Hindlimb muscle (tissue), 1 donor: ENCODE results near the gene LCN10. TPM values are rescaled to one million over a fixed set of nuclear protein-coding genes. Genes with fewer than 3 reads are reported as not detected.
"Not testable (repeated sequence)": the region's sequence is repeated elsewhere in the genome, so short reads cannot be mapped to it uniquely, and the experiment has no call there.

Source experiments
- DNase-seq: peaks from one replicate; pipeline ENCODE4 v3.0.0-alpha.2; 2013
- polyA plus RNA-seq: library from polyadenylated mRNA; unstranded; fragments of 120-200 nt; gene quantifications from one replicate; pipeline ENCODE4 v1.2.1, GENCODE V29; 2013; ENCODE audit not compliant: insufficient read length

LCN10 gene
- 5.6 TPM for polyA plus RNA-seq

DNA sequence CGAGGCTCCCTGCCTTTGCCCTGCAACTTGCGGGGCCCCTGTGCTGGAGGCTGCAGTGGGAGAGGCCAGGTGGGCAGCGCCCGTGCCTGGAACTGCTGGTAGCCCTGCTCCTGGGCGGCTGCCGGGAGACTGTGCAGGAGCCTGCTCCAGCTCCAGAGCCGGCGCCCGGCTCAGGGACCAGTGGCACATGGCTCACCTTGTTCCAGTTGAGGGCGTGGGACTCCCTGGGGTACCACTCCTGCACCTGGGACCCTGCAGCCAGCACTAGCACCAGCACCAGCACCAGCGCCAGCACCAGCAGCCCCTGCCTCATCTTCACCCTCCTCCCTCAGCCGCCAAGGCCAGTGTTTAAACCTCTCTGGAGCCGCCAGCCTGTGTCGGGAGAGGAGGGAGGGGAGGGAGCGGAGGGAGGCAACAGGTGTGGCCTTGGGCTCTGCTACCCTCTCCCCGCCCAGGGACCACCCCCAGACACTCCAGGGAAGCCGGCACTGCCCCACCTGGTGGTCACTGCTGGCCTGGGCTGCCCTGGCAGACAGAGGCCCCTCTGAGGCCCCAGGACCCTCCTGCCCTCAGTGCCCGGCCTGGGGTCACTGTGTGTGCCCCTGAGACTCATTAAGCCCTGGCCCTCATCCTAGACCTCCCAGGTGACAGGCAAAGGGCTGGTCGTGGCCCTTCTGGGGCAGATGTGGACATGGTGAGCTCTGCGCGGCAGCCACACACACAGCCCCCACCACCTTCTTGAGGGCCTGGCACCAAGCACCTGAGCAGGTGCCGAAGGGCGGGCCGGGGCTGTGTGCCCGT, at the start of gene LCN10:
Gene LCN10 (minus strand): TSS at position 350 of the 801 bp plus-strand sequence. CDS start 37 bp downstream, at position 313.
- no peak for DNase-seq

DNA sequence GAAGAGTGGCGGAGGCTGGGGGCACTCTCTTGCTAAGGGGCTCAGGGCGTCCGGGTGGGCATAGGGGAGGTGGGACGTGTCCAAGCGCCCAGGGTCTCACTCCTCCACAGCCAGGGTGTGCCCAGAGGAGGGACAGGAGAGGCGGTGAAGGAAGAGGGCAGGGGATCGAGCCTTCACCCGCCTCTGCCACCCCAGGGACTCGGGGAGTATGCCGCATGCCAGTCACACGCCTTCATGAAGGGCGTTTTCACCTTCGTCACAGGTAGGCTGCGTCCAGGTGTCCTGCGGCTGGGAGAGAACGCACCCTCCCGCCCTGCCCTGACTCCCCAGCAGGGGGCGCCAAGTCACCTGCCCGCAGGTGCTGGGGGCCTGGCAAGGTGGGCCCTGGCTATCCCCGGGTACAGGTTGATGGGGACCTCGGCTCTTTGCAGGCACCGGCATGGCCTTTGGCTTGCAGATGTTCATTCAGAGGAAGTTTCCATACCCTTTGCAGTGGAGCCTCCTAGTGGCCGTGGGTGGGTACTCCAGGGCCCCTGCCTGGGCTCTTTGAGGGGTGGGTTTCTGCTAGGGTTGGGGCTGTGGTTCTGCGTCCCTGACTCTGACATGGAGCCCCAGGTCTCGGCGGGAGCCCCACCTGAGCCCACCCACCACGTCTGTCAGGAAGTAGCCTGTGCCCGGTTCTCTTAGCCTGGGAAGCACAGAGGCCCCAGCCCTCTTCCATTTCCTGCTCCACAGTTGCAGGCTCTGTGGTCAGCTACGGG, 49.0 kb upstream of the LCN10 start:
- DNase-seq, result peak; percentile 34

DNA sequence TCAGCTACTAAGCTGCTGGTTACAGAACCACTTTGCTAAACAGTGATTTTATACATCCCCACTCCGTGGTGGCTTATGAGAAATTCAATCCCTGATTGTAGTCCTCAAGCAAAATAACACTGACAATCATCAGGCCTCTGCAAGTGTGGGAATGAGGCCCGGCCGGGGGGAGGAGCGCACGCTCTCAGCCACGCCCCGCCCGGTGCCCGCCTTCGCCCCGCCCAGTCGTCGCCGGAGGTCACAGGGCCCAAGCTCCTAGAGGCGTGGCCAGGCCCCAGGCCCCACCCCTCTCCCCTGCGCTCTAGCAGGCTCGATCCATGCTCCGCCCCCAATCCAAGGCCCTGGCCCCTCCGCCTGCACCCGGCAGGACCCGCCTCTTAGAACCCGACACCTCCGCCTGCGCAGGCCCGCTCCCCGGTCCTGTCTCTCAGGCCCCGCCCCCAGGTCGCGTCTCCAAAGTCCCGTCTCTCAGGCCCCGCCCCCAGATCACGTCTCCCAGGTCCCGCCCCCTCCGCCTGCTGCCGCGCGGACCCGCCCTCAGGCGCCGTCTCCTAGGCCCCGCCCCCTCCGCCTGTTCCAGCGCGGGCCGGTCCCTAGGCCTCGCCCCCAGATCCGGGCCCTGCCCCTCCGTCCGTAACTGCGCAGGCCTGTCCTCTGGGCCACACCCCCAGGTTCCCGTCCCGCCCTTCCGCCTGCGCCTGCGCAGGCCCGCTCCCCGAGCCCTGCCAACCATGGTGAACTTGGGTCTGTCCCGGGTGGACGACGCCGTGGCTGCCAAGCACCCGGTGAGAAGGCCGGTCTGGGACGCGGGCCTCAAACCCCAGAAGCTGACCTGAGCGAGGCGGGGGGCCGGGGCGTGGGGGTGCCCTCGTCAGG, 48.1 kb upstream of the LCN10 start, which contains the start of gene TMEM141:
Gene TMEM141 (plus strand): TSS at position 705 of the 876 bp plus-strand sequence. CDS start 27 bp downstream, at position 732.
- peak; percentile 98 for DNase-seq

DNA sequence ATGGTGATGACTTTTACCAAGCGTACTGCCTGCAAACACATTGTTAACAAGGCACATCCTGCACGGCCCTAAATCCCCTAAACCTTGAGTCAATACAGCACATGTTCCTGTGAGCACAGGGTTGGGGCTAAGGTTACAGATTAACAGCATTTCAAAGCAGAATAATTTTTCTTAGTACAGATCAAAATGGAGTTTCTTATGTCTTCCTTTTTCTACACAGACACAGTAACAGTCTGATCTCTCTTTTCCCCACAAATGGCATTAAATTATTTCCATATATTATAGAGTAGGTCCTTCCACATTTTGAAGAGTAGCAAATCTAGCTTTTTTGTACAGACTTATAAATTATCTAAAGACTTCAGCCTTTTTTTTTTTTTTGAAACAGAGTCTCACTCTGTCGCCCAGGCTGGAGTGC, 46.8 kb upstream of the LCN10 start:
- DNase-seq, result no peak

DNA sequence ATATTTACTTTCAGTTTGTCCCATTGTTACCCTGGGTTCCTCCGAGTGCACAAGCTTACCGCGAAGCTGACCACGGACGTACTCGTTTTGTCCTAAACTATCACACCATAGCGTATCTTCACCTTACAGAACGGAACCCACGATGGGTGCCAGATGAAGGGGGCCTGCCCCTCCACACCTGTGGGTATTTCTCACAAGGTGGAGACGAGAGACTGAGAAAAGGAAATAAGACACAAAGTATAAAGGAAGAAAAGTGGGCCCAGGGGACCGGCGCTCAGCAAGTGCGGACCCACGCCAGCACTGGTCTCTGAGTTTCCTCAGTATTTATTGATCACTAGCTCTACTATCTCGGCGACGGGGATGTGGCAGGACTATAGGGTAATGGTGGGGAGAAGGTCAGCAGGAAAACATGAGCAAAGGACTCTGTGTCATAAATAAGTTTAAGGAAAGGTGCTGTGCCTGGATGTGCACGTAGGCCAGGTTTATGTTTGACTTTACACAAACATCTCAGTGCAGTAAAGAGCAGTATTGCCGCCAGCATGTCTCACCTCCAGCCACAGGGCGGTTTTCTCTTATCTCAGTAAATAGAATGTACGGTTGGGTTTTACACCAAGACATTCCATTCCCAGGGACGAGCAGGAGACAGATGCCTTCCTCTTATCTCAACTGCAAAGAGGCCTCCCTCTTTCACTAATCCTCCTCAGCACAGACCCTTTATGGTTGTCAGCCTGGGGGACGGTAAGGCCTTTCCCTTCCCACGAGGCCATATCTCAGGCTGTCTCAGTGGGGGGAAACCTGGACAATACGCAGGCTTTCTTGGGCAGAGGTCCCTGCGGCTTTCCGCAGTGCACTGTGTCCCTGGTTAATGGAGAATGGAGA, 46.1 kb upstream of the LCN10 start:
- not testable (repeated sequence) for DNase-seq

DNA sequence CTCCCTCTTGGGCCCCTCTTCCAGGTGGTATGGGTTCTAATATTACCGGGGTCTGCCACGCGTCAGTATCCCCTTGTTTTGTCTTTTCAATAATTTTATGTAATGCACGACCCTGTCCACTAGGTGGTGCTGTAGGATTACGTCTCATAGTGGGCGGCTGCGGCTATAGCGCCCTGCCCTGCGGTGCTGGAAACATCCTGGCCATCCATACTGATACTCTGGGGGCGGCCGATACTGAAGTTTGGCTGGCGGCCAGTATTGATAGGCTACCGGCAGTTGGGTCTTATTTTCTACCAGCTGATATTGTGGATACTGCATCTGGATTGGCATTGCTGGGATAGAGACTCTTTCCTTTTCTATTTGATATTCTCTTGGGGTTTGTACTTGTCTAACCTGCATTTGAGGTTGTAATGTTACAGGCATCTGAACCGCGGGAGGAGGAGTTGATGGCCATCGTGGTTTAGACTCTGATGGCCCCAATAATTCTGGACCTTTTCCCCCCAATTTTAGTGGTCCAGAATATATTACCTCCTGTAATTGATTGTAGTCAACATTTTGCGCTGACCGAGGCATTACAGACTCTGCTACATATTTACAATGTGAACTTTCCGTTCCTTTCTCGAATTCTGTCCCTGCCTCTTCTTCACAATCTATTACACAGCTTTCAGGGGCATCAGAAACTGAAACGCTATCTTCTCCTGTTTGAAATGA, 45.1 kb upstream of the LCN10 start:
- peak; percentile 70 for DNase-seq

DNA sequence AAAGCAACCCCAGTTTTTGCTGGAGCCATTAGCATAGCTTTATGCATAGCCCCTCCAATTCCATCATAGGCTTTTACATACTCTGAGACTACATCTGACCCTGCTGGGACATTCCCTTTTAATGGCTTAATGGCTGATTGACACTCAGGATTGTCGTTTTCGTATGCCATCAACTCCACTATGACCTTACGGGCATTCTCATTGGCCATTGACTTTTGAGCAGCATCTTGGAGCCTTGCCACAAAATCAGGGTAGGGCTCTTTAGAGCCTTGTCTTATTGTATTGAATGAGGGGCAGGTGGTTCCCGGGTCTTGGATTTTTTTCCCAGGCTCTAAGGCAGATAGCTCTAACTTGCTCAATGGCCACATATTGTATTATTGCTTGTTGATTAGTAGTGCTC, 44.2 kb upstream of the LCN10 start:
- not testable (repeated sequence) for DNase-seq

DNA sequence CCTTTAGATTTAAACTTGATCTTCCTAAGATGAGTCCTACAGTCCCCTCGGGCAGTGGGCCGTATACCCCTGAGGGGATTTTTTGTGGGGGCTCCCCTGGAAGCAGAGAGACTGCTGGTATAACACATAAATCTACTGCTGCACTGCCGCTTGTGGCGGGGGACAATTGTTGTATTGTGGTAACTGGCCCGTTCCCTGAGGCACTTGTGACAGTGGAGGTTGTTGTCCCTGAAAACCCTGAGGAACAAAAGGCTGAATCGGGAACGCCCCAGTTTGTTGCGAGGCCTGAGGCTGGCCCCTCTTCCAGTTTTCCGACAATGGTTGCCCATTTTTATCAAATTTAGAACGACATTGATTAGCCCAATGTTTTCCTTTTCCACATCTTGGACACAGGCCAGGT, 43.7 kb upstream of the LCN10 start:
- no peak for DNase-seq

DNA sequence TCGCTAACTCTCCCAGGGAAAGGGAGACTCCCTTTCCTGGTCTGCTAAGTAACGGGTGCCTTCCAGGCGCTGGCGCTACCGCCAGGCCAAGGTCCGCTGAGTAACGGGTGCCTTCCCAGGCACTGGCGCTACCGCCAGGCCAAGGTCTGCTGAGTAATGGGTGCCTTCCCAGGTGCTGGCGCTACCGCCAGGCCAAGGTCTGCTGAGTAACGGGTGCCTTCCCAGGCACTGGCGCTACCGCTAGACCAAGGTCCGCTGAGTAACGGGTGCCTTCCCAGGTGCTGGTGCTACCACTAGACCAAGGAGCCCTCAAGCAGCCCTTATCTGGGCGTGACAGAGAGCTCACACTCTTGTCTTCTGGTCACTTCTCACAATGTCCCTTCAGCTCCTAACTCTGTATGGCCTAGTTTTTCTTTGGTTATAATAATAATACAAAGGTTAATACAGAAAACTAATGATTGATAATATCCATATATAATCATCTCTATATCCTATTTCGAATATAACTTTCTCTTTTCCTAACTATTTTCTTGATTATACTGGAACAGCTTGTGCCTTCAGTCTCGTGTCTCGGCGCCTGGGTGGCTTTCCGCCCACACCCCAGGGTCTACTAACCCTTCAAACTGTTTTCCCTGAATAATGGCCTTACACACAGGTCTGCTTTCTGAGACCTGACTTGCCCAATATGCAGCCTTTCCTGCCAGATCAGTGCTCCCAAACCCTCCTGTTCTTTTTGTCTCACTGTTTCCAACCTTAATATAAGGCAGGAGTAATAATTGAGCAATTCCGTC, 43.0 kb upstream of the LCN10 start:
- not testable (repeated sequence) for DNase-seq

DNA sequence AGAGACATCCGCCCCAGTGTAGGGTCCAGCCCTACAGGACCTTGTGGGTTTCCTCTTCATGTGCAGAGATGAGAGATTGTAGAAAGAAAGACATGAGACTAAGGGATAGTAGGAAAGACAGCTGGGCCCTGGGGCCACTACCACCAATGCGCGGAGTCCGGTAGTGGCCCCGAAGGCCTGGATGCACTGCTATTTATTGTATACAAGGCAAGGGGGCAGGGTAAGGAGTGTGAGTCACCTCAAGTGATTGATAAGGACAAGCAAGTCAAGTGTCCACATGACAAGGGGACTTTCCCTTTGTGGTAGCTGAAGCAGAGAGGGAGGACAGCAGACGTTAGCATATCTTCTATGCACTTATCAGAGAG, 42.2 kb upstream of the LCN10 start:
- DNase-seq, result no peak

DNA sequence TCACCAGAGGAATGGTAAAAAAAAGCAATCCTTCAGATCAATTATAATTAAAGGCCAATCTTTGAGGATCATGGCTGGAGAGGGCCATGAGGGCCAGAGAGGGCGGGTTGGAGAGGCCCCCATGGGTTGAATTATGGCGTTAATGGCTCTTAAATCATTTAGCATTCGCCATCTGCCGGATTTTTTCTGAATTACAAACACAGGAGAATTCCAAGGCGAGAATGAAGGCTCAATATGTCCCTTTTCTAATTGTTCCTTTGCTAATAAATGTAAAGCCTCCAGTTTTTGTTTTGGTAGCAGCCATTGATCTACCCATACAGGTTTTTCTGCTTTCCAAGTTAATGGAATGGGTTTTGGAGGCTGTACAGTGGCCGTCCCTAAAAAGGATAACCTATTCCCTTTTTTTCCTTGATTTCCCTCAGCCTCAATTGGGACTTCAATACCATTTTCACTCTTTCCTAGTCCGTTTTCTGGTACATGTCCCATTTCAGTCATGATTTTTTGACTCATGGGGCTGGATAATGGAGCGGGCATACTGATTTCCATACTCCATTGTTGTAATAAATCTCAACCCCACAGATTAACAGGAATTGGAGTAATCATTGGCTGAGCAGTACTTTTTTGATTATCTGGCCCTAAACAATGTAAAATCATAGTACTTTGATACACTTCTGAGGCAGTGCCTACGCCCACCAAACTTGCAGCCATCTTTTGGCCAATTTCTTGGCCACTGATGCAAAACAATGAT, 41.7 kb upstream of the LCN10 start:
- DNase-seq, result no peak

DNA sequence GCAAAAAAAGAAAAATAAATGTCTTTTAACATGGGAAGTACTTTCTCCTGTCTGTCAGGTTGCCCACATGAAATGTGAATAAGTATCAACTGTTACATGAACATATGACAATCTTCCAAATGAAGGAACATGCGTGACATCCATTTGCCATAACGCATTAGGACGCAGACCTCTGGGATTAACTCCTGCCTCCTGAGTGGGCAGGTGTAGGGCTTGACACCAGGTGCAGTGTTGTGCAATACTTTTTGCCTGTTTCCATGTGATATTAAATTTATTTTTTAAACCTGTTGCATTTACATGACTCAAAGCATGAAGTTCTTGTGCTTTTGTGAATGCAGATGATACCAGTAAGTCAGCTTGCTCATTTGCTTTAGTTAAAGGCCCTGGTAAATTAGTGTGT, 39.7 kb upstream of the LCN10 start:
- DNase-seq, result no peak

DNA sequence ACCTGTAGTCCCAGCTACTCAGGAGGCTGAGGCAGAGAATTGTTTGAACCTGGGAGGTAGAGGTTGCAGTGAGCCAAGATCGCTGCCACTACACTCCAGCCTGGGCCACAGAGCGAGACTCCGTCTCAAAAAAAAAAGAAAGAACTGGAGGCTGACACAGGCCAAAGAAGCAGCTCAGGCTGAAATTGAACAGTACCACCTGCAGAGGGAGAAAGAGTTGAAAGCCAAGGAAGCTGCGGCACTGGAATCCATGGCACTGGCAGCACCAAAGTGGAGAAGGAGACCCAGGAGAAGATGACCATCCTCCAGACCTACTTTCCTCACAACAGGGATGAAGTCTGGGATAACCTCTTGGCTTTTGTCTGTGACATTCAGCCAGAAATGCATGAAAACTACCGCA, 37.1 kb upstream of the LCN10 start:
- DNase-seq, result no peak

DNA sequence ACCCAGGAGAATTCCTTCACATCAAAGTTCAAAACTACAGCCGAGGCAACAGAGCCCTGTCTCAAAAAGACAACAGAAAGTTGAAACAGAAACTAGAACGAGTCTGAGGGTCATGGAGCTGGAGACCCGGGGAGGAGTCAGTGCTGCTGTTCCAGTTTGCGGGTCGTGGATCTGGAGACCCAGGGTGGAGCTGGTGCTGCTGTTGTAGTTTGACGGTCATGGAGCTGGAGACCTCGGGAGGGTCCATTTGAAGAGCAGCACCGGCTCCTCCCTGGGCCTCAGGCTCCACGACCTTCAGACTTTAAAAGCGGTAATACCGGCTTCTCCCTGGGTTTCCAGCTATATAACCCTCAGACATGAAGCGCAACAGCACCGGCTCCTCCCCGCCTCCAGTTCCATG, 34.6 kb upstream of the LCN10 start:
- DNase-seq, result no peak

DNA sequence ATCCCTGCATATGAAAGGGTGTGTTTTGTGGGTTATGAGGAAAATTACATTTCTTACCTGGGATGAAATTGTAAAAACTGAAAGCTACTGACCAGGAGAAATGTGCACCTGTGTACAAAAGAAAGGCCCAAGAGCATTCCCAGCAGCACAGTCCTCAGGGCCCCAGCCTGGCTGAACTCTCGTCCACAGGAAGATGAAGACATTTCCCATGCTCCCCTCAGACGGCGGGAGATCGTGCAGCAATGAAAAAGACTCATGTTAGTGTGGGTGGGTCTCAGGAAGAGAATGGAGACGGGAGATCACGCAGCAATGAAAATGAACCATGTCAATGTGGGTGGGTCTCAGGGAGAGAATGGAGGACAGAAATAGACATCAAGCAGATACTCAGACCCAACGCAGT, 34.2 kb upstream of the LCN10 start:
- no peak for DNase-seq

DNA sequence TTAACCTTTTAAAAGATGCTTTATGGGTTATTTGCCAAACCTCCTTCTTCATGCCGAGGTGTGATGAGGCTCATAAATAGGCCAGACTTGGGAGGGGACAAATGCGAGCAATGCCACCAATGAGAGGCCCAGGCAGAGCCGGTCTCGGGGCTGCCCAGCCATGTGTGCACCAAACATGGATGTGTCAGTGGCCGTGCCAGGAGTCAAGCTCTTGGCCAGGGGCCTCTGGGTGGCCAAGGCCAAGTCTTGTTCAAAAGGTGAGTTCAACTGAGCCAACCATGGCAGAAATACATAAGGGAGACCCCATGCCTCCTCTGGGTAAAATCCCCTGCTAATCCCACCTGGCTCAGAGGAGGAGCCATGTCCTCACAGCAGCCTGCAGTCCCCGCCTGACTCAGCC, 32.5 kb upstream of the LCN10 start:
- no peak for DNase-seq

DNA sequence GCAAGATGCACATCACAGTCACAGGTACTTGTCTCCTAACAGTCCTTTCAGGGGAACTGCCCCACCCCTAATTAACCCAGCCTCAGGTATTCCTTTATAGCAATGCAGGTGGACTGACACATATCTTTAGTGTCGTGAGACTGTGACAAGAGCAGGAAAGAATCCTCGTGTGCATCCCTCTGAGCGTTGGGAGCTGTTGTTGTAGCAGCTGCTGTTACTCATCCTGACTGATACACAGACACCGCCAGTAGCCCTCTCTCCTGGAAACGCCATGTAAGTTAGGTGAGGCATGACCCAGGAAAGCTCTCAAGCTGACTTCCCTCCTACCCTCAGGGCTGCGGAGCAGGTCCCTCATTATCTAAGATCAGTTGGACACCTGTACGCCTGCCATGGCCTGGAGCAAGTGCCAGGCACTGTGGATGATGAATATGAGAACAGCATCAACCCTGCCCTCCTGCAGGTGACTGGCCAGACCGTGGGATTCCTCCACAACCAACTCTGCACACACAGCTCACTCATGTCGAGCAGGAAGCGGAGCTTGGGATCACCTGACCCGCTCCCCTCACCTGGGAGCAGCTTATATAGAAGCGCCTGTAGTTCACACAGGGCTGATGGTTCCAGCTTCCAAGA, 31.8 kb upstream of the LCN10 start:
- DNase-seq, result no peak

DNA sequence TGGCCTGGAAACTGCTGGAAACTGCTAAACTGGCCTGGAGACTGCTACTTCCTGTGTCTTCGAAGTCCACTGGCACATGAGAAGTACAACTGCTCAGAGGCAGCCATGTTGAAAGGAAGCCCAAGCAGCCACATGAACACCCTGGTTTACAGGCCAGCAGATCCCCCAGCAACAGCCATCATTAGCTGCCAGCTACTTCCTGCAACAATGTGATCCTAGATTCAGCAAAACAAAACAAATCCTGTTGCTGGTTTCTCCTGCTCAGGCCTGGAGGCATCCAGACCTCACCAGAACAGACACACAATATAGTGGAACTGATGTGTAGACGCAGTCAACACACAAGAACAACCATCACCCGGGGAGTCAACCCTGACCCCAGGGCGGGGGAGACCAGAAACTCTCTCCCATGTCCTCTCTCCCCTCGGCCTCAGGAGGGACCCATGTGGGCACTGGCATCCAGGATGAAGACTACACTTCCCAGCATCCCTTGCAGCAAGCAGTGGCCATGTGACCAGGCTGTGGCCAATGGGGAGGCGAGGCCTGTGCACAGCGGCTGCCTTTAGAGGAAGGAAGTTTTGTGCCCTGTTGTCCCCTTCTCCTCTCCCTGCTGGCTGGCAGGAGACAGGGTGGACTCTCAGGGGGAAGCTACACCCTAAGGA, 30.8 kb upstream of the LCN10 start:
- DNase-seq, result no peak
